Activated CD4-positive, alpha-beta T cell treated with anti-CD3 and anti-CD28 coated beads, Interleukin-10, Interleukin-2, amounts not matched to agents 100 ng/mL and 50 ng/mL, durations not matched to agents 16 hours and 8 hours (primary cell): Measurements from ENCODE around the gene ZNF234.
"Not testable (repeated sequence)": the region's sequence is repeated elsewhere in the genome, so short reads cannot be mapped to it uniquely, and the experiment has no call there.

Experiments used
- DNase-seq: peaks from one replicate; pipeline ENCODE4 v3.0.0-alpha.2; 2020

The ZNF234 gene

GRCh38 chr19:44190020-44190419 lies 48.7 kb downstream of the ZNF234 start:
- no peak for DNase-seq

GRCh38 chr19:44192127-44192526 lies 50.8 kb downstream of the ZNF234 start:
- DNase-seq: no peak

- DNase-seq: no peak
These were observed 55.4 kb downstream of the ZNF234 start for GRCh38 chr19:44196772-44197171.

- DNase-seq: no peak
These were observed 61.1 kb downstream of the ZNF234 start for GRCh38 chr19:44202470-44202869.

GRCh38 chr19:44202974-44203373 lies 61.6 kb downstream of the ZNF234 start:
- no peak for DNase-seq

GRCh38 chr19:44203877-44204276 lies 62.5 kb downstream of the ZNF234 start:
- DNase-seq: not testable (repeated sequence)

- DNase-seq: no peak
These were observed 63.4 kb downstream of the ZNF234 start for GRCh38 chr19:44204772-44205171.

GRCh38 chr19:44207126-44207803 lies 65.9 kb downstream of the ZNF234 start:
- peak; percentile 91 for DNase-seq
